ENCODE results near the gene NCR2.

DNA sequence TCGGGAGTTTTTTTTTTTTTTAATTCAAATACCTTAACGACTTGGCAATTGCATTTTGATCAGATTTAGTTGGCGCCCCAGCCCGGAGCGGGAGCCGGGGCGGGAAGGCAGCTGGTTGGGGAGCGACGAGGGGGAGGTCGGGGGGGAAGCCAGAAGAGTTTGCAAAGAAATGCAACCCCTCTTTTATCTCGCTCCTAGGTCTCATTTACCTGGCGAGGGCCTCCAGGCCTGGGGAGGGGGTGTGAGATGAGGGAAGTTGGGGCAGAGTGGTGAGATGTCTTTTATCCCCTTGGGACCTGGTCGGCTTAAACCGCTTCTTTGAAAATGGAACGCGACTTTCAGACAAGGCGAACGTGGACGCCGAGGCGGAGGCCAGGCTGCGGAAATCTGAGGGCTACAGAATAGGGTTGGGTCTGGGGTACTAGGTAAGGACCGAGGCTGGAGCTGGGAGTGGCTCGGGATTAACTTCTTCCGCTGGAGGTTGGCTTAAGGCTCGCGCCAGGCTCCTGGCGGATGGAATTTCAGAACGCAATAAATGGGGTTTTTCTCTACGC, 40.3 kb downstream of the NCR2 start:
- TF ChIP-seq, protein P1, sequence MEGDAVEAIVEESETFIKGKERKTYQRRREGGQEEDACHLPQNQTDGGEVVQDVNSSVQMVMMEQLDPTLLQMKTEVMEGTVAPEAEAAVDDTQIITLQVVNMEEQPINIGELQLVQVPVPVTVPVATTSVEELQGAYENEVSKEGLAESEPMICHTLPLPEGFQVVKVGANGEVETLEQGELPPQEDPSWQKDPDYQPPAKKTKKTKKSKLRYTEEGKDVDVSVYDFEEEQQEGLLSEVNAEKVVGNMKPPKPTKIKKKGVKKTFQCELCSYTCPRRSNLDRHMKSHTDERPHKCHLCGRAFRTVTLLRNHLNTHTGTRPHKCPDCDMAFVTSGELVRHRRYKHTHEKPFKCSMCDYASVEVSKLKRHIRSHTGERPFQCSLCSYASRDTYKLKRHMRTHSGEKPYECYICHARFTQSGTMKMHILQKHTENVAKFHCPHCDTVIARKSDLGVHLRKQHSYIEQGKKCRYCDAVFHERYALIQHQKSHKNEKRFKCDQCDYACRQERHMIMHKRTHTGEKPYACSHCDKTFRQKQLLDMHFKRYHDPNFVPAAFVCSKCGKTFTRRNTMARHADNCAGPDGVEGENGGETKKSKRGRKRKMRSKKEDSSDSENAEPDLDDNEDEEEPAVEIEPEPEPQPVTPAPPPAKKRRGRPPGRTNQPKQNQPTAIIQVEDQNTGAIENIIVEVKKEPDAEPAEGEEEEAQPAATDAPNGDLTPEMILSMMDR (IDR thresholded peaks at IDR 0.05), result no peak
- no peak for TF ChIP-seq POLR2A (IDR thresholded peaks at IDR 0.05)

Data from lower leg skin (tissue), 3 donors.